Measurements from ENCODE around the gene GIPC1.

Gene GIPC1

GRCh38 chr19:14494910-14495671 is 836 bp downstream of the GIPC1 start:
- no peak overlapping the region for H2BK15ac ChIP-seq (replicated peaks; ENCODE audit: low read depth)
- H3K79me2 ChIP-seq (ENCODE audit: control insufficient read depth, insufficient read depth, low read length) = peaks cover 9% of the 10 kb centered on the region
- no peaks in the 10 kb centered on the region for H3K27me3 ChIP-seq (ENCODE audit: insufficient read depth, low read length, poor library complexity)
- no peaks in the 10 kb centered on the region for H3K36me3 ChIP-seq (ENCODE audit: control insufficient read depth, insufficient read depth, low read length)
- H3K56ac ChIP-seq (ENCODE audit: low read length) = peak overlapping the region; percentile 96
- H2BK5ac ChIP-seq (ENCODE audit: low read length) = no peak overlapping the region
- peak overlapping the region; percentile 77 for H3K9ac ChIP-seq (ENCODE audit: low read length)
- peaks cover 10% of the 10 kb centered on the region for H3K79me1 ChIP-seq (ENCODE audit: low read length)
- peak overlapping the region; percentile 69 for H3K4me3 ChIP-seq (ENCODE audit: low read length)
- no peak overlapping the region for H3K23ac ChIP-seq (ENCODE audit: low read length)
- no peak overlapping the region for H2BK120ac ChIP-seq (ENCODE audit: low read depth, low read length)
- peak overlapping the region; percentile 88 for H3K4me2 ChIP-seq (ENCODE audit: low read length)
- no peak for DNase-seq
- H4K8ac ChIP-seq (ENCODE audit: low read depth, low read length) = no peak overlapping the region
- no peak overlapping the region for H4K5ac ChIP-seq (ENCODE audit: low read length)
- peak overlapping the region; percentile 82 for H3K18ac ChIP-seq (ENCODE audit: low read length)
- no peak overlapping the region for H3K27ac ChIP-seq (ENCODE audit: low read depth, low read length)
- H3K4ac ChIP-seq (ENCODE audit: low read depth, low read length) = peak overlapping the region; percentile 22
- WGBS (ENCODE audit: extremely low coverage, insufficient coverage, low lambda C conversion rate) = no CpG with 5 or more reads among the region's 14 CpGs
- peaks cover 2% of the 10 kb centered on the region for H3K4me1 ChIP-seq (ENCODE audit: control insufficient read depth, low read depth, low read length)
- no peak overlapping the region for H2AK5ac ChIP-seq (ENCODE audit: low read length)

- peaks cover 9% of the 10 kb centered on the region for H3K79me2 ChIP-seq (ENCODE audit: control insufficient read depth, insufficient read depth, low read length)
- no peaks in the 10 kb centered on the region for H3K27me3 ChIP-seq (ENCODE audit: insufficient read depth, low read length, poor library complexity)
- H2BK5ac ChIP-seq (ENCODE audit: low read length) = no peak overlapping the region
- peaks cover 2% of the 10 kb centered on the region for H3K4me1 ChIP-seq (ENCODE audit: control insufficient read depth, low read depth, low read length)
- no peaks in the 10 kb centered on the region for H3K36me3 ChIP-seq (ENCODE audit: control insufficient read depth, insufficient read depth, low read length)
- H3K9ac ChIP-seq (ENCODE audit: low read length) = no peak overlapping the region
- no peak overlapping the region for H2BK15ac ChIP-seq (replicated peaks; ENCODE audit: low read depth)
- no peak overlapping the region for H3K18ac ChIP-seq (ENCODE audit: low read length)
- no peak overlapping the region for H3K27ac ChIP-seq (ENCODE audit: low read depth, low read length)
- no peak overlapping the region for H4K8ac ChIP-seq (ENCODE audit: low read depth, low read length)
- WGBS (ENCODE audit: extremely low coverage, insufficient coverage, low lambda C conversion rate) = no CpG with 5 or more reads among the region's 4 CpGs
- H2AK5ac ChIP-seq (ENCODE audit: low read length) = no peak overlapping the region
- DNase-seq = no peak
- H3K4ac ChIP-seq (ENCODE audit: low read depth, low read length) = no peak overlapping the region
- H3K56ac ChIP-seq (ENCODE audit: low read length) = no peak overlapping the region
- no peak overlapping the region for H3K4me3 ChIP-seq (ENCODE audit: low read length)
- H3K23ac ChIP-seq (ENCODE audit: low read length) = no peak overlapping the region
- H4K5ac ChIP-seq (ENCODE audit: low read length) = no peak overlapping the region
- H3K79me1 ChIP-seq (ENCODE audit: low read length) = peaks cover 10% of the 10 kb centered on the region
- H3K4me2 ChIP-seq (ENCODE audit: low read length) = no peak overlapping the region
- H2BK120ac ChIP-seq (ENCODE audit: low read depth, low read length) = no peak overlapping the region
Observed at GRCh38 chr19:14494411-14494810, 1.5 kb downstream of the GIPC1 start.

DNA sequence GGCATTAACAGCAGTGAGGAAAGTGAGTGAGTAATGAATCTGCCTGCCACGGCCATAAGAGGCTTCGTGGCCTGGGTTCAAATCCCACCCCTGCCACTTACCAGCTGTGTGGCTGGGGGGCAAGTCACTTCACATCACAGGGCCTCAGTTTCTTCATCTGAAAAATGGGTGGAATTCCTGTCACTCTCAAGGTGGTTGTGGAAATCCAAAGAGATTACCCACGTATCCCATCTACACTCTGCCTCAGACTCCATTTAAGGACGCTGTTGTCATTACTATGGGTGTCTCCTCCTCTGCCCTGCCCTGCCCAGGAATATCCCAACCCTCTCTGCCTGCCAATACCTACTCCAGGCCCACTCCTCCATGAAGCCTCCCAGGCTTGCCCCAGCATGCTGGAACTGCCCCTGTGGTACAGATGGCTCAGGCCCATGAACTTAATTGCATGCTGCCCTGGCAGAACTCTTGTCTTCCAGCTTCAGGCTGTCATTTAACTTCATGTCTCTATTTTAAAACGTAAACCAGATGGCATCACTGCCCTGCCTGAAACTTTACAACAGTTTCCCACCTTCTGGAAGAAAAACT is 3.1 kb downstream of the GIPC1 start:
- Histone ChIP-seq H2AK5ac (ENCODE audit: low read length) (no peak overlapping the region), H2BK120ac (ENCODE audit: low read depth, low read length) (no peak overlapping the region), H3K18ac (ENCODE audit: low read length) (no peak overlapping the region), H3K9ac (ENCODE audit: low read length) (no peak overlapping the region), H3K27me3 (ENCODE audit: insufficient read depth, low read length, poor library complexity) (no peaks in the 10 kb centered on the region), H3K27ac (ENCODE audit: low read depth, low read length) (no peak overlapping the region), H4K5ac (ENCODE audit: low read length) (no peak overlapping the region), H3K79me2 (ENCODE audit: control insufficient read depth, insufficient read depth, low read length) (peaks cover 9% of the 10 kb centered on the region), H3K36me3 (ENCODE audit: control insufficient read depth, insufficient read depth, low read length) (no peaks in the 10 kb centered on the region), H3K79me1 (ENCODE audit: low read length) (peaks cover 10% of the 10 kb centered on the region), H4K8ac (ENCODE audit: low read depth, low read length) (no peak overlapping the region), H2BK15ac (replicated peaks; ENCODE audit: low read depth) (no peak overlapping the region), H3K4me3 (ENCODE audit: low read length) (no peak overlapping the region), H3K4me2 (ENCODE audit: low read length) (no peak overlapping the region), H3K56ac (ENCODE audit: low read length) (no peak overlapping the region), H3K4ac (ENCODE audit: low read depth, low read length) (no peak overlapping the region), H2BK5ac (ENCODE audit: low read length) (no peak overlapping the region), H3K23ac (ENCODE audit: low read length) (no peak overlapping the region), H3K4me1 (ENCODE audit: control insufficient read depth, low read depth, low read length) (peaks cover 2% of the 10 kb centered on the region)
- no CpG with 5 or more reads among the region's 5 CpGs for WGBS (ENCODE audit: extremely low coverage, insufficient coverage, low lambda C conversion rate)
- DNase-seq = no peak

GRCh38 chr19:14487370-14488125 is 8.4 kb downstream of the GIPC1 start:
- H3K36me3 ChIP-seq (ENCODE audit: control insufficient read depth, insufficient read depth, low read length) = no peaks in the 10 kb centered on the region
- no CpG with 5 or more reads among the region's 16 CpGs for WGBS (ENCODE audit: extremely low coverage, insufficient coverage, low lambda C conversion rate)
- H2BK120ac ChIP-seq (ENCODE audit: low read depth, low read length) = no peak overlapping the region
- H3K79me1 ChIP-seq (ENCODE audit: low read length) = peaks cover 4% of the 10 kb centered on the region
- H3K4me2 ChIP-seq (ENCODE audit: low read length) = no peak overlapping the region
- no peaks in the 10 kb centered on the region for H3K79me2 ChIP-seq (ENCODE audit: control insufficient read depth, insufficient read depth, low read length)
- no peak overlapping the region for H2BK15ac ChIP-seq (replicated peaks; ENCODE audit: low read depth)
- H2BK5ac ChIP-seq (ENCODE audit: low read length) = no peak overlapping the region
- H3K27ac ChIP-seq (ENCODE audit: low read depth, low read length) = no peak overlapping the region
- no peak overlapping the region for H3K23ac ChIP-seq (ENCODE audit: low read length)
- H3K56ac ChIP-seq (ENCODE audit: low read length) = no peak overlapping the region
- no peaks in the 10 kb centered on the region for H3K4me1 ChIP-seq (ENCODE audit: control insufficient read depth, low read depth, low read length)
- DNase-seq = no peak
- H3K4me3 ChIP-seq (ENCODE audit: low read length) = no peak overlapping the region
- H3K4ac ChIP-seq (ENCODE audit: low read depth, low read length) = no peak overlapping the region
- no peaks in the 10 kb centered on the region for H3K27me3 ChIP-seq (ENCODE audit: insufficient read depth, low read length, poor library complexity)
- no peak overlapping the region for H2AK5ac ChIP-seq (ENCODE audit: low read length)
- no peak overlapping the region for H3K18ac ChIP-seq (ENCODE audit: low read length)
- no peak overlapping the region for H4K8ac ChIP-seq (ENCODE audit: low read depth, low read length)
- H4K5ac ChIP-seq (ENCODE audit: low read length) = no peak overlapping the region
- H3K9ac ChIP-seq (ENCODE audit: low read length) = no peak overlapping the region

DNA sequence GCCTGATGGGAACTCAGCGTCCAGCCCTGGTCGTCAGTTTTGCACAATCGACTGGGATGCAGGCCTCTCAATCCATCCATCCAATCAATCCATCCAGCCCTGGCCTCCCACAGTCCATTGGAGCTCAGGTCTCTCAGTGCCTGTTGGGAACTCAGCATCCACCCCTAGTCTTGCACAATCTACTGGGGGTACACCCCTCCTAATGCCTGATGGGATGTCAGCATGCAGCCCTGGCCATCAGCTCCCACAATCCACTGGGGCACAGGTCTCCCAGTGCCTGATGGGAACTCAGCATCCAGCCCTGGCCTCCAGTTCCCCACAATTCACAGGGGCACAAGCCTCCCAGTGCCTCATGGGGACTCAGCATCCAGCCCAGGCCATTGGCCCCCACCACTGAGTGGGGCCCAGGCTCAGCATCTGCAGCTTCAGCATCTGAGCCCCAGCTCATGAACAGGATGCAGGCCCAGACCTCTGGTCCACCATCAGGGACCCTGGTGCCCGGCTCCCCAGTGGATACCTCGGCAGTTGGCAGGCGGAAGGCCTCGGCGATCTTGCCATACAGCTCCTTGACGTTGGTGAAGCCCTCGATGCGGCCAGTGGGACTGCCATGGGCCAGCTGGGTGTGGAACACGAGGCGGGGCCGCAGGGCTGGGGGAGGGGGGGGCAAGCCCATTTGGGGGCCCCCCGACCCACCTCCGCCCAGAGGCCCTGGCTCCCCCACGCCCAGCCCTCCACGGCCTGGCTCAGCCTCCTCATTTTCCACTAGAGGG is 13.6 kb downstream of the GIPC1 start:
- H3K23ac ChIP-seq (ENCODE audit: low read length) = no peak overlapping the region
- no peak overlapping the region for H2AK5ac ChIP-seq (ENCODE audit: low read length)
- H3K4ac ChIP-seq (ENCODE audit: low read depth, low read length) = no peak overlapping the region
- WGBS (ENCODE audit: extremely low coverage, insufficient coverage, low lambda C conversion rate) = no CpG with 5 or more reads among the region's 18 CpGs
- H3K27ac ChIP-seq (ENCODE audit: low read depth, low read length) = no peak overlapping the region
- no peak overlapping the region for H3K4me3 ChIP-seq (ENCODE audit: low read length)
- no peak overlapping the region for H3K18ac ChIP-seq (ENCODE audit: low read length)
- no peak overlapping the region for H2BK120ac ChIP-seq (ENCODE audit: low read depth, low read length)
- no peak overlapping the region for H3K4me2 ChIP-seq (ENCODE audit: low read length)
- H3K79me1 ChIP-seq (ENCODE audit: low read length) = peaks cover 3% of the 10 kb centered on the region
- H3K56ac ChIP-seq (ENCODE audit: low read length) = no peak overlapping the region
- no peak overlapping the region for H3K9ac ChIP-seq (ENCODE audit: low read length)
- no peaks in the 10 kb centered on the region for H3K79me2 ChIP-seq (ENCODE audit: control insufficient read depth, insufficient read depth, low read length)
- no peaks in the 10 kb centered on the region for H3K36me3 ChIP-seq (ENCODE audit: control insufficient read depth, insufficient read depth, low read length)
- H2BK5ac ChIP-seq (ENCODE audit: low read length) = no peak overlapping the region
- no peak for DNase-seq
- H4K5ac ChIP-seq (ENCODE audit: low read length) = no peak overlapping the region
- H3K4me1 ChIP-seq (ENCODE audit: control insufficient read depth, low read depth, low read length) = peaks cover 2% of the 10 kb centered on the region
- no peaks in the 10 kb centered on the region for H3K27me3 ChIP-seq (ENCODE audit: insufficient read depth, low read length, poor library complexity)
- no peak overlapping the region for H2BK15ac ChIP-seq (replicated peaks; ENCODE audit: low read depth)
- no peak overlapping the region for H4K8ac ChIP-seq (ENCODE audit: low read depth, low read length)

Measured in mesendoderm (in vitro differentiated cells).